Neuronal stem cell (in vitro differentiated cells): ENCODE data around the gene ADAMTS14.
"Not testable (repeated sequence)": the region's sequence is repeated elsewhere in the genome, so short reads cannot be mapped to it uniquely, and the experiment has no call there.

Source experiments
- DNase-seq: peaks from one replicate; pipeline ENCODE4 v3.0.0-alpha.2; 2013; ENCODE audit warnings: low spot score
- H2AFZ ChIP-seq: one replicate; pipeline ENCODE4 v1.6.1; 2013; ENCODE audit warnings: mild to moderate bottlenecking, low read length, inconsistent platforms
- H2AK5ac ChIP-seq: 2 replicates; pipeline ENCODE4 v1.6.1; 2013; ENCODE audit warnings: low read depth, mild to moderate bottlenecking, inconsistent platforms, low read length, moderate library complexity, mixed read lengths
- H2BK120ac ChIP-seq: 2 replicates; pipeline ENCODE4 v1.6.1; 2013; ENCODE audit warnings: low read depth, mild to moderate bottlenecking, inconsistent platforms, low read length, moderate library complexity, mixed read lengths
- H2BK12ac ChIP-seq: one replicate; pipeline ENCODE4 v1.6.1; 2013; ENCODE audit warnings: low read length, inconsistent platforms
- H2BK15ac ChIP-seq: 2 replicates; pipeline ENCODE4 v1.6.1; 2013; ENCODE audit warnings: mild to moderate bottlenecking, low read length, inconsistent platforms, mixed read lengths
- H2BK5ac ChIP-seq: one replicate; pipeline ENCODE4 v1.6.1; 2013; ENCODE audit warnings: inconsistent platforms, mild to moderate bottlenecking, low read length, moderate library complexity
- H3K14ac ChIP-seq: one replicate; pipeline ENCODE4 v1.6.1; 2013; ENCODE audit warnings: low read length, inconsistent platforms
- H3K18ac ChIP-seq: 2 replicates; pipeline ENCODE4 v1.6.1; 2013; ENCODE audit warnings: low read length, inconsistent platforms
- H3K23ac ChIP-seq: 2 replicates; pipeline ENCODE4 v1.6.1; 2013; ENCODE audit warnings: low read depth, mild to moderate bottlenecking, mixed read lengths, low read length, inconsistent platforms; ENCODE audit not compliant: poor library complexity
- H3K27ac ChIP-seq: replicated peaks from 3 replicates; pipeline ENCODE4 v1.5.1; 2013; ENCODE audit warnings: low read length, inconsistent platforms
- H3K27me3 ChIP-seq, 3 experiments: 2 replicates each; pipeline ENCODE4 v1.6.1; 2013; ENCODE audit warnings: low read length in 3 of 3, mild to moderate bottlenecking in 2 of 3, inconsistent platforms in 1 of 3, low read depth in 1 of 3, mixed read lengths in 1 of 3, moderate library complexity in 1 of 3; ENCODE audit not compliant: control insufficient read depth in 3 of 3, insufficient read depth in 3 of 3
- H3K36me3 ChIP-seq, 2 donors: replicated peaks in 1 of 2; 2 replicates each; pipeline ENCODE4 v1.6.1; 2013; ENCODE audit warnings: low read length in 2 of 2; ENCODE audit not compliant: control insufficient read depth in 2 of 2, insufficient read depth in 2 of 2
- H3K4ac ChIP-seq: 2 replicates; pipeline ENCODE4 v1.6.1; 2013; ENCODE audit warnings: inconsistent platforms, mild to moderate bottlenecking, low read length, moderate library complexity
- H3K4me1 ChIP-seq, 2 donors: 1 replicate in 1 of 2; 2 replicates in 1 of 2; pipeline ENCODE4 v1.6.1; 2013; ENCODE audit warnings: low read length in 2 of 2, low read depth in 1 of 2; ENCODE audit not compliant: control insufficient read depth in 2 of 2, insufficient read depth in 1 of 2
- H3K4me2 ChIP-seq: one replicate; pipeline ENCODE4 v1.6.1; 2013; ENCODE audit warnings: mild to moderate bottlenecking, low read length, inconsistent platforms; ENCODE audit not compliant: insufficient read depth, poor library complexity, severe bottlenecking
- H3K4me3 ChIP-seq, 2 donors: 2 replicates each; pipeline ENCODE4 v1.5.1; 2013; ENCODE audit warnings: low read length in 2 of 2, mild to moderate bottlenecking in 2 of 2, inconsistent platforms in 1 of 2, moderate library complexity in 1 of 2
- H3K79me1 ChIP-seq: one replicate; pipeline ENCODE4 v1.6.1; 2013; ENCODE audit warnings: low read depth, mild to moderate bottlenecking, inconsistent platforms, low read length, moderate library complexity
- H3K9ac ChIP-seq: one replicate; pipeline ENCODE4 v1.6.1; 2013; ENCODE audit warnings: mild to moderate bottlenecking, low read depth, low read length, inconsistent platforms; ENCODE audit not compliant: poor library complexity
- H3K9me3 ChIP-seq, 2 donors: replicated peaks in 1 of 2; 2 replicates each; pipeline versions ENCODE3 to v1.6.1; 2013; ENCODE audit warnings: low read length in 2 of 2, mild to moderate bottlenecking in 2 of 2, inconsistent platforms in 1 of 2, low read depth in 1 of 2, mixed read lengths in 1 of 2, moderate library complexity in 1 of 2; ENCODE audit not compliant: control insufficient read depth in 2 of 2, insufficient read depth in 1 of 2
- H4K8ac ChIP-seq: one replicate; pipeline ENCODE4 v1.6.1; 2013; ENCODE audit warnings: low read depth, mild to moderate bottlenecking, inconsistent platforms, low read length, moderate library complexity
- H4K91ac ChIP-seq: one replicate; pipeline ENCODE4 v1.6.1; 2013; ENCODE audit warnings: low read length, low read depth, mild to moderate bottlenecking, inconsistent platforms; ENCODE audit not compliant: poor library complexity
- WGBS, 2 donors: extraction: QIAGEN DNeasy Blood & Tissue Kit; methylation state at CpG; one replicate each; pipeline ENCODE4 v1.1.7; 2013; ENCODE audit warnings: missing lambda C conversion rate in 2 of 2, mixed read lengths in 1 of 2; ENCODE audit not compliant: insufficient read length in 2 of 2, insufficient replicate concordance in 1 of 2; ENCODE audit errors: extremely low coverage in 2 of 2; 5-methylcytosine and 5-hydroxymethylcytosine counted together

ADAMTS14 gene

GRCh38 chr10:70663458-70664409 lies 8.6 kb upstream of the ADAMTS14 start:
- H3K36me3 ChIP-seq, H3K27me3 ChIP-seq, H2AK5ac ChIP-seq, H2BK120ac ChIP-seq, DNase-seq, H3K9me3 ChIP-seq, H3K4ac ChIP-seq, H4K91ac ChIP-seq, H3K4me2 ChIP-seq, H3K9ac ChIP-seq, H2BK5ac ChIP-seq, H2BK12ac ChIP-seq, H4K8ac ChIP-seq, H3K79me1 ChIP-seq, H2BK15ac ChIP-seq, H3K4me3 ChIP-seq, H3K27ac ChIP-seq, H3K18ac ChIP-seq, H3K14ac ChIP-seq, H3K23ac ChIP-seq: not testable (repeated sequence)
- Histone ChIP-seq H3K4me1 (peaks cover 8 to 21% of the 10 kb centered on the region in 2 donors), H2AFZ (peak overlapping the region; percentile 18)
- no CpG with 5 or more reads among the region's 10 CpGs for WGBS, 2 donors

GRCh38 chr10:70664702-70665195 lies 7.6 kb upstream of the ADAMTS14 start:
- Histone ChIP-seq H2BK15ac (no peak overlapping the region), H4K8ac (no peak overlapping the region), H3K4me2 (no peak overlapping the region), H2BK5ac (no peak overlapping the region), H3K4me1 (peaks cover 8 to 21% of the 10 kb centered on the region in 2 donors), H2BK12ac (no peak overlapping the region), H3K4me3 (no peak overlapping the region), H3K9me3 (no peaks in the 10 kb centered on the region), H3K23ac (no peak overlapping the region), H3K36me3 (no peaks in the 10 kb centered on the region), H3K27me3 (peaks cover 0 to 2% (median 0%) of the 10 kb centered on the region in 3 experiments), H2AK5ac (no peak overlapping the region), H3K79me1 (no peaks in the 10 kb centered on the region), H2BK120ac (no peak overlapping the region), H2AFZ (peak overlapping the region; percentile 18), H3K9ac (no peak overlapping the region), H3K4ac (no peak overlapping the region), H3K27ac (no peak overlapping the region), H4K91ac (no peak overlapping the region), H3K14ac (no peak overlapping the region), H3K18ac (no peak overlapping the region)
- no peak for DNase-seq
- no CpG with 5 or more reads among the region's 6 CpGs for WGBS, 2 donors

- Histone ChIP-seq H3K4ac (no peak overlapping the region), H3K9ac (no peak overlapping the region), H3K79me1 (no peaks in the 10 kb centered on the region), H3K27ac (no peak overlapping the region), H2BK5ac (no peak overlapping the region), H3K4me1 (peaks cover 9 to 21% of the 10 kb centered on the region in 2 donors), H2BK12ac (no peak overlapping the region), H3K36me3 (no peaks in the 10 kb centered on the region), H2BK120ac (no peak overlapping the region), H3K4me3 (no peak overlapping the region), H3K23ac (no peak overlapping the region), H3K9me3 (no peaks in the 10 kb centered on the region), H3K27me3 (peaks cover 0 to 20% (median 7%) of the 10 kb centered on the region in 3 experiments), H2AK5ac (no peak overlapping the region), H3K4me2 (no peak overlapping the region), H2AFZ (no peak overlapping the region), H3K18ac (no peak overlapping the region), H4K8ac (no peak overlapping the region), H4K91ac (no peak overlapping the region), H3K14ac (no peak overlapping the region), H2BK15ac (no peak overlapping the region)
- no peak for DNase-seq
- WGBS, 2 donors = no CpG with 5 or more reads among the region's 7 CpGs
Measured at GRCh38 chr10:70666960-70667798, 5.1 kb upstream of the ADAMTS14 start.
